Activated T-helper 1 cell treated with Interleukin-2 at 50 U/mL for 16 hours (primary cell): ENCODE measurements around the gene CDK18.
"Not testable (repeated sequence)": the region's sequence is repeated elsewhere in the genome, so short reads cannot be mapped to it uniquely, and the experiment has no call there.

Experiments used
- DNase-seq: peaks from one replicate; pipeline ENCODE4 v3.0.0-alpha.2; 2020; ENCODE audit warnings: low read depth

CDK18 gene

DNA sequence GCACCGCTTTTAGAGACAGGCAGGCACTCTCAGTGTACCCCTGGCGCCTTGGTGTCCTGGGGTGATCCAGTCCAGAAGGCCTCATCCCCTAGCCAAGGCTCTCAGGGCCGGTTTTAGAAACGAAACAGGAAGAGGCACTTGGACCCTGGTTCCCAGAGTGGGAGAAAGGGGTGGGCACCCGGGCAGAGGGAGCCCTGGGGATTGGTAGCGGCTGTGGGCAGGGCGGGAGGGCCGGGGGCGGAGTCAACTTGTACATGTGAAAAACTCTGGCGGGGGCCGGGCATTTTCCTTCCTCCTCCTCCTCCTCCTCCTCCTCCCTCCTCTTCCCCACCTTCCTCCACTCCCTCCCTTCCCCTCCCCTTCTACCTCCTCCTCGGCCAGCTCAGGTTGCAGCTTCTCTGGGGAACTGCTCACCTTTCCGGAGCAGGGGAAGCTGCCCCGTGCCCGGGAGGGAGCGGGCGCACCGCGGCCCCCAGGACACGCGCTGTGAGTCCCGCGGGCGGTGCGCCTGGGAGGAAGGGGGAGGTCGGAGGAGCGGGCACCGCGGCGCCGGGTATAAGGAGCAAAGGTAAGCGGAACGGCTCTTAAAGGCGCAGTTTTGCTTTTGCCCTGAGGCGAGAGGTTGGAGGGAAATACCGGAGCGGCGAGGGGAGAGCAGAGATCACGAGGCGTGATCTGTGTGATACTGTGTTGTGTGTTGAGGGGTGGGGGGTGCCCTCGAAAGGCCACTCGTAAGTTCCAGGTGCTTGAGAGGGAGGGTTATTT, at the start of gene CDK18:
Gene CDK18, plus strand, starts transcription at position 359 of the 765 bp plus-strand sequence. CDS start 18,499 bp downstream, outside the sequence.
- DNase-seq = no peak

DNA sequence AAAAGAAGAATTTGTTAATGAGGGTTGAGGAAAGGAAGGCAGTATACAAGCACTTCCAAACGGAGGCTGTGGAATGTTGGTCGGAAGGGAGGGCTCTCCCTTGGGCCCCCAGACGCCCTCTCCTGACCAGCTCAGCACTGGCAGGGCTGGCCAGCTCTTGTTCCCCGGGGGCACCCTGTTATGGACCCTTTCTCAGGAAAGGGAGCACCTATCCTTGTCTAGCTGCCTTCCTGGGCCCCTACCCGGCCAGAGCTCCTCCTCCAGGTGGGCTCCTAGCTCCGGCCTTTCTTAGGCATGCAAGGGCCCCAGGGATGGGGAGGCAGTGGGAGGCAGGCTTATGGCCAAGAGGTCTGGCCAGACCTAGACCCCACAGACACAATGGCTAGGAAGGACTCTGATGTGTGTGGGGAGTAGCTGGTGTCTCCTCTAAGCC, 49.5 kb upstream of the CDK18 start:
- no peak for DNase-seq

DNA sequence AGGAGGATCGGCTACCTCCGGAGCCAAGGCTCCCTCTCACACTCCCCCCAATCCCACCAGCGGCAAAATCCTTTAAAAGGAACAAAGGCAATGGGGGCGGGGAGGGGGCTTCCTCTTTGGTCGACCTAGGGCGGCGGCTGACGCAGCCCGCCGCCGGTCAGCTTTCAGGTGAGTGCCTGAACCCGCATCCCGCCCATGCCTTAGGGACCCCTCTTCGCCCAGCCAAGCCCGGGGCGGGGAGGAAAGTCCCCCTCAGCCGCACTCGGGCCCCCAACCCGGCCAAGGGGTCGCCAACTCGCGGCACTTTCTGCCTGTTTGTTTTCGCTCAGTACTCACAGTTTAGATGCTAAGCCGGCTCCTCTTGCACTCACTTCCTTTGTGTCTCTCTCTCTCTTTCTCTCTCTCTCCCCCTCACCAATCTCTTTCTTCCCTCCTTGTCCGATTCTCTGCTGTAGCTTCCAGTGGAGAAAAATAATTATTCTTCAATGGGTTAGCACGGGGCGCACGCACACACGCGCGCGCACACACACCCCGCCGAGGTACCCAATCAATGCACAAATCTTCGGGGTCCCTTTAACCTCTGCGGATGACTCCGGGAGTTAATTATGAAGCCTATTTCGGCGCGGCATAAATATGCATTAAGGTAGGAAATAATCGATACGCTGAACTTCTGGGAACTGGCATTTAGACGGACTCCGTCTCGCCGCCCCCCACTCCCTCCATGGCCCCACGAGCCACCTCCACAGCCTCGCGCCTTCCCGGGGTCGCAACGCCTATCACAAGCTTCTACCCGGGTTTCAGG, 48.7 kb upstream of the CDK18 start, which contains the start of gene BLACAT1:
Gene BLACAT1, minus strand, starts transcription at position 465 of the 802 bp plus-strand sequence.
- no peak for DNase-seq

DNA sequence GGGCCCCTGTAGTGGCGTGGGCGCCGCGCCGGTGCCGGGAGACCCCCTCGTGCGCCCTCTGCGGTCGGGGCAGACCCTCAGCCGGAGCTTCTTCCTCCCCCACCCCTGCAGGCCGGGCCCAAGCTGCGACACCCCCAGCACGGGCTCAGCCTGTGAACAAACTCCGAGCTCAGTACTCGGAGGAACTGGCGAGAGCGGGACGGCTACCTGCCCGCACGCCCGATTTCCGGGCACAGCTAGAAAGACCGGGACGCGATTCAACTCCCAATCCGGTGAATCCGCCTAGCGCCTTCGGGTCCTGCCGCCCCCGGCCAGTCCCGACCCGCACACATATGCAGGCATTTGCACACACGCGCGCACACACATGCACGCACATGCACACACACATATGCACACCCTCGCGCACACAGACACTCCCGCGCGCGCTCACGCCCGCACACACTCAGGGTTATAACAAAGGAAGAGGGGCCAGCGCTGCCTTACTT, 48.0 kb upstream of the CDK18 start:
- no peak for DNase-seq

DNA sequence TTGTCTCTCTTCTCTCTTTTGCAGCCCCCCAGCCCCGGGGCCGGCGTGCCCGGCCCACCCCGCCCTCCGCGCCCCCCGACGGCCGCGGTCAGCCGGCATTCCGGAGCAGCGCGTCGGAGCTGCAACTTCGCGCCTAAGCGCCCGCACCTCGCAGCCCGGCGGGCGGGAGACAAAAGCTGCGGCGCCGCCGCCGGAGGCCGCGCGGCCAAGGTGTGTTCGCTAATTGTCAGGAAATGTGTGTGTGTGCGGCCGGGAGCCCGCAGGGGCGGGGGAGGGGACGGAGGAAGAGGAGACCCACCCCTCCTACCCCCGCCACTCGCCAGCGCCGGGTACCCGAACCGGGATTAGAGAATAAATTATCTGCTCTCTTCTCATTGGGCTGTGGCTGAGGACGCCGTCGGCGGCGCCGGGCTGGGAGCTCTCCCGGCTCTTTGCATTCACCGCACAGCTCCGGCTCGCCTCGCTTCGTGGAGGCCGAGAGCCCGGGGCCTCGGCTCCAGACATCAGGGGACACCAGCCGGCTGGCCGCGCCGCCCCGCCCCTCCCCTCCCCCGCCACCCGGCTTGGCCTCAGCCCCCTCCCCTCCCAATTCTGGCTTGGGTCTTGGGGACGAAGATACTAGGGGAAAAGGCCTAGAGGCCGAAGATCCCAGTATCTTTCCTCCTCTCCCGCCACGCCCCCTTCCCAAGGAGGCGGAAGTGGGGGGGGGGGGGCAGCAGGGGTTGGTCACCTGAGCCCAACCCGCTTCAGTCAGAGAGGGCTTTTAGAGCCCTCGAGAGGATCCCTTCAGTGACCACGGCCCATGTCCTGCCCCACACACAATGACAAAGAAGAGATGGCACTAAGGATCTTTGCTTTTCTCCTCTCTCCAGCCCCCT, 47.4 kb upstream of the CDK18 start:
- DNase-seq = no peak

DNA sequence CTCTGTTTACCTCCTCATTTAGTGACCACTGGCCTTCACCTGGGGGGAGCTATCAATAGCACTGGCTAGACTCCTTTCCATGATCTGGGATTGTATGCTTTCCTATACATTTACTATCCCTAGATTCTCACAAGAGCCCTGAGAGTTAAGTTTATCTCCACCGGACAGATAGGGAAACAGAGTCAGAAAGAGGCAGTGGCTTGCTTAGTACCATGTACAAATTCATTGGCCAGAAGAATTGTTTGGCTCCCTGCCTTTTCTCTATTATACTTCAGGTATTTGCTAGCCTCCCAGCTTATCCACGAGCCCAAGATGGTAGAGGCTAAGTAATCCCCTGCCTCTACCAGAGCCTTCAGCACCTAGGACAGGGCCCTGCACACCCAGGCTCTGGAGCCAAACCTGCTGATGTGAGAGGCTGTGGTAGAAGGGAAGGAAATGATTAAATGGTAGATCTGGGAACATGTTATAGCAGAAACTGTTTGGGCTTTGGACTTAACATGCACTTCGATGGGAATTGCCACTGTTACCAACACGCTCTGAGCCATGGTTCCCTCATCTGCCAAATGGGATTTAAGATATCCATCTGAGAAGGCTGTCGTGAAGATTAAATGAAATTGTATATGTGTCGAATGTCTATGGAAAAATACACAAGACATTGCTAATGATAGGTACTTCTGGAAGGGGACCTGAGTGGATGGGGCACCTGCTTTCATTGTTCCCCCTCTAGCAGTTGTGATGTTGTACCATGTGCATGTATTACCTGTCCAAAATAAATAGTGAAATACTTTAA, 45.5 kb upstream of the CDK18 start:
- DNase-seq = no peak

DNA sequence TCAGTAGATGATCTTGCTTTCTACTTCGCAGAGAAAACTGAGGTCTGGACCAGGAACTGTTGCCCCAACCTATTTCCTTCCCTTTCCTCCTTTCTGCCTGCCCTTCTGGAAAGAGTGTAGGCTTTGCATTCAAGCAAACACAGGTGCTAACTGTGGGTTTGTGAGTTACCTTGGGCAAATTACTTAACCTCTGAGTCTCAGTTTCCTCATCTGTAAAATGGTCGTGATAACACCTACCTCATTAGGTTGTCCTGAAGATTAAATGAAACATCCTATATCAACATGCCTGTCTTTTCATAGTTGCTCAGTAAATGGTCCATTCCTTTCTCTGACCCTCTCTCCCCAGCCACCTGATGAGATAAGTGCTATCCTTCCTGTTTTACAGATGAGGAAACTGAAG, 39.1 kb upstream of the CDK18 start:
- DNase-seq = no peak

DNA sequence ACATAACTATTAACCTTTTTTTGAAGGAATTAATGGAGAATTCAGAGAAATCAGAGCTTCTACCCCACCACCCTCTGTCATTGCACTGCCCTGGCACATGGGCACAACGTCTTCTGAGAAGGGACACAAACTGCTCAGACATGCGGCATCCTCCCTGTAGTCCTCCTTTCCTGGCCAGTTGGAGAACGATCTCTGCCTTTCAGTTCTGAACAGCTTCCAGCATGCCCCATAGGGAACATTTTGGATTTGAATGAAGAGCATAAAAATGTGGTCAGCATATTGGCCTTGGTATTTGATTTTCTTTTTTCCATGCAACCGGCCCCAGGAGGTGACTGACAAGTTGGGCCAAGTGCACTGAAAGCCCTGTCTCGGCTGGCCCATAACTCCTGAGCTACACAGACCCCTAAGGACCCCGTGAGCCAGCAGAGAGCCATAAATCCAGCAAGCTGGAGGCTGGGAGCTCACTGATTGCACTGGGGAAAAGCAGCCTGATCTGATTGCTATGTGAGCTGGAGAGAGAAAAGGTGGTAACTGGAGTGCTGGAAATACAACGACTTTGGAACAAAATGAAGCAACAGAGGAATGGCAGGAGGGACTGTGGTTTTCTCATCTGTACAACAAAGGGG, 37.8 kb upstream of the CDK18 start:
- DNase-seq = no peak

DNA sequence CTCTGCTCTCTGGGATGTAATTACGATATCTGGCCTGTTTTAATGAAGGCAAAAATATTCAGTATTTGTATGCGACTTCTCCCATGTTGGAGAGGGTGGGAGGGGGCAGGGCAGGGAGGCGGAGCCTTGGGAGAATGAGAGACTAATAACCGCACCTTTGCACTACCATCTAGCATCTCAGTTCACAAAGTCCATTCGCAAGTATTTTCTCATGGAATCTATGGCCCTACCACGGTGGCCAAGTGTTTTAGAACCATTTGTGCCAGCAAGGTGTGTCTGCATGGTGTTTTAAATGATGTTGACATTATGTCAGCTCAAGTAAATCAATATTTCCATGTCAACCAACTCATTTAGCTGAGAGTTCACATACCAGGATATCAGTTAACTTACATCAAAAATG, 34.3 kb upstream of the CDK18 start:
- DNase-seq = no peak

DNA sequence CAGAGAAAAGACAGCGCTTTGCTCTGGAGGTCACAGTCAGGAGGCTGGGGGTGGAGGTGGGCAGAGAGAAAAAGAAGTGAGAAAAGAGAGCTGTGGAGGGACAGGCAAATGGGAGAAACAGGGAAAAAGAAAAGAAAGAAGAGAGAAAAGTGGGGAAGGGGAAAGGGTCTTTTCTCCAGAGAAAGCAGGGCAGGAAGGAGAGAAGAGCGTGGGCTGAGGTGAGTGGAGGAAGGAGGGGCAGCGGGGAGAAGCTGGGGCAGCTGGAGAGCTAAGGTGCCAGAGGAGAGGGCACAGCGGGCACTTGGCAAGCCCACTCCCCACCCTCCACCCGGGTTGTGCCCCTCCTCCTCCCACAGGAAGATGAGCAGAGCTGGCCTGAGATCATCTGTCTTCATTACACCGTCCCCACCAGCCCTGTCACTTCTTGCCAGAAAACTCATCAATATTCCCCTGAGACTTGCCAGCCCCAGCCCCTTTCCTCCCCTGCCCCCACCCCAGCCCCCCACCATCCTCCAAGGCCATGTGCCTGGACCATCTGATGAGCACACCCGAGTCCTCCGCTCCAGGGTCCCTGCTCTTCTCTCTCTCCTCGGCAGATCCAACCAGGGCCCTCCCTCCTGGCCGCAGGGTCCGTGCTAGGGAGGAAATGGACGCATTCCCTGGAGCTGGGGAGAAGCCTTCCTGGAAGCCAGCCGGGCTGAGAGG, 31.6 kb upstream of the CDK18 start:
- DNase-seq = no peak

DNA sequence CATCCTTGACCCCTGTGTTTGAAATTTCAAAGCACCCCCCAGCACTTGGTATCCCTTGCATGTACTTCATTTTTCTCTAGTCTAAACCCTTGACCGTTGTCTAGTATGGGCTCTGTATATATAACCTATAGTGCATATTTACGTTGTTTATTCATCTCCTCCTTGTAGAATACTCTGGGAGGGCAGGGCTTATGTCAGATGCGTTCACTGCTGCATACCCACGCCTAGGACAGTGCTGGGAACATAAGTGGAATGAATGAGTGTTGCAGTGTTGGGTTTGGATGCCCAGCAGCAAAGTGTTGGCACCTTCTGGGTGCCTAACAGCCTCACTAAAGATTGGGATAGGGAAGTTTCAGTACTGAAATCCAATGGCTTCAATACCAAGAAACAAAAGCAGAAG, 31.0 kb upstream of the CDK18 start:
- DNase-seq = no peak

DNA sequence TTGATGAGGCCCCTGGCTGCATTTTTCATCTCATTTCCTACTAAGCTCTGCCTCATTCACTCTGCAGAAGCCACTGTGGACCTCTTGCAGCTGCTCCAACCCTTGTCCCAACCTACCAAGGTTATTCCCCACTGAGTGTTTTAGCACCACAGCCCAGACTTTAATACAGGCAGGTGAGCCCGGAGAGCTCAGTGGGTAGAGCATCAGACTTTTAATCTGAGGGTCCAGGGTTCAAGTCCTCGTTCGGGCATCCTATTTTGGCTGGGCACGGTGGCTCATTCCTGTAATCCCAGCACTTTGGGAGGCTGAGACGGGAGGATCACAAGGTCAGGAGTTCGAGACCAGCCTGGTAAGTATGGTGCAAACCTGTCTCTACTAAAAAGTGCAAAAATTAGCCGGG, 30.5 kb upstream of the CDK18 start:
- DNase-seq = no peak

DNA sequence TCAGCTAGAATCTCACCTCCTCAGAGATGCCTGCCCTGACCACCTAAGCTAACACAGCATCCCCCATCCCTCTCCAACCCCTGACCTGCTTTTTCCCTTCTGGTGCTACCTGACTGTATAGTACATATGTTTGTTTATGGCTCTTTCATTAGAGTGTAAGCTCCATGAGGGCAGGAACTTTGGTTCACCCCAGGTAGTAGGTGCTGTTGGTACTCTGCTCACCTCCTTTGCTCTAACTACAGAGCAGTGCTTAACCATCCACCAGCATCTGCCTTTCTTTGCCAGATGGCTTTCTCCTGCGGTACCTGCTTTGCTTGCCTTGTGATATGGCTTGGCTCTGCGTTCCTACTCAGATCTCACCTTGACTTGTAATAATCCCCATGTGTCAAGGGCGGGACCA, 29.9 kb upstream of the CDK18 start:
- DNase-seq = no peak

DNA sequence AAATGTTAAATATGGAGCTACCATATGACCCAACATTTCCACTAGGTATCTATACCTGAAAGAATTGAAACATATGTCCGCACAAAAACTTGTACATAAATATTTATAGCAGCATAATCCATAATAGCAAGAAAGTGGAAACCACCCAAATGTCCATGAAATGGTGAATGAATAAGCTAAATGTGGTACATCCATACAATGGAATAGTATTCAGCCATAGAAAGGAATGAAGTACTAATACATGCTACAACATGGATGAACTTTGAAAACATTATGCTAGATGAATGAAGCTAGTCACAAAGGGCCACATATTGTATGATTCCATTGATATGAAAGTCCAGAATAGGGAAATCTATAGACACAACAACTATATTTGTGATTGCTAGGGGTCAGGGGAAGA, 28.6 kb upstream of the CDK18 start:
- DNase-seq = no peak

DNA sequence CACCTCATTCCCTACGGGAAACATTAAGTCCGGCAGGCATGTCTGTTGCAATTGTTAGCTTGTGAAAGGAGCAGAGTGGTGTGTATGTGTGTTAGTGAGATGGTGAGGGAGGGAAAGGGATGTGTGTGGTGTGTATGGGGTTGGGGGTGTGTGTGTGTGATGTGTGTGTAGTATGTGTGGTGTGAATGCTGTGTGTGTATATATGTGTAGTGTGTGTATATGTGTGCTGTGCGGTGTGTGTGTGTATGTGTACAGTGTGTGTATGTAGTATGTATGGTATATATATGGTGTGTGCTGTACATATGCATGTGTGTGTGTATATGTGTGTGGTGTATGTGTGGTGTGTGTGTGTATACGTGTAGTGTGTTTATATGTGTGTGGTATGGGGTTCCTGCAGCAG, 27.8 kb upstream of the CDK18 start:
- DNase-seq = no peak

DNA sequence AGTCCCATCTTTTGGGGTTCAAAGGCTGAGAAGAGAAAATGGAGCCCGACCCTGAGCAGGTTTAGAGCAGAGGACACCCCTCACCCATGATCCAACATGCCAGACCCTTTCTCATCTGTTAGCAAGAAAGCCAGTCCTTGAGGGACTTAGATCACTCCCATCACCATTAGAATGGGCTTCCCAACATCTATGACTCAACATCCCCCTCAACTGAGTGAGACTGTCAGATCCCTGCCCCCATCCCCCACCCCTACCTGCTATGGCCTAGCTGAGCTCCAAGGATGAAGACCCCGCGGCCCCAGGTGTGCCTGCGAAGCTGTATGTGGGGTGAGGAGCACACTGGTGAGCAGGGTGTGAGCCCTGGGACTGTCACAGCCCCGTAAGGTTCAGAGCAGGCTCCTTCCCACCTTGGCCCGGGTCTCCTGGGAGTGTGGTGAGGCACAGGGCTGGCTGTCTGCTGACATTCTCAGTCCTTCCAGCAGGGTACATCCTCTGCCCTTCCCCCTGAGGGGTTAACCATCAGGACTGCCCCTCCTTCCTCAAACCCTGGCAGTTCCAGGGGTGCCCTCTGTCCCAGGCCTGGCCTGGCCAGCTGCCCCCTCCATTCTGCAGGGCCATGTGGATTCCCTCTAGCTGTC, 27.2 kb upstream of the CDK18 start:
- no peak for DNase-seq

DNA sequence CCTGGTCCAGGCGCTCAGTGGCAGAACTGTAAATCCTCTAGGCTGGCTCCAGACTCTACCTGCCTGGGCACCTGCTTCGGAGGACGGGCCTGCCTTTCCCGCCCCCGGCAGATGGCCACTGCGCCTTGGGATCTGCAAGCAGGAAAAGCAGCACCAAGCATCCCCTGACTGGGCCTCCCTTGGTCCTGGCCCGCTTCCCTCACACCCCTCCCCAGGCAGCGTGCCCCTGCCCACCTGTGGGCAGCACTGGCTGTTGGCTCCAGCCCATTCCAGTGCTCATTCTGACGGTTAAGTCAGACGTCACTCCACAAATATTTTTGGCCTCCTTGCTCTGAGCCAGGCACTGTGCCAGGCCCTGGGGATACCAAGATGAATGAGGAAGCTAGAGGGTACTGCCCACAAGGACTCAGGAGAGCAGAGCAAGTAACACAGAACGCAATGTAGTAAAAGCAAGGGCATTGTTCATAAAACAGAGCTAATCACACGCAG, 26.7 kb upstream of the CDK18 start:
- DNase-seq = no peak

DNA sequence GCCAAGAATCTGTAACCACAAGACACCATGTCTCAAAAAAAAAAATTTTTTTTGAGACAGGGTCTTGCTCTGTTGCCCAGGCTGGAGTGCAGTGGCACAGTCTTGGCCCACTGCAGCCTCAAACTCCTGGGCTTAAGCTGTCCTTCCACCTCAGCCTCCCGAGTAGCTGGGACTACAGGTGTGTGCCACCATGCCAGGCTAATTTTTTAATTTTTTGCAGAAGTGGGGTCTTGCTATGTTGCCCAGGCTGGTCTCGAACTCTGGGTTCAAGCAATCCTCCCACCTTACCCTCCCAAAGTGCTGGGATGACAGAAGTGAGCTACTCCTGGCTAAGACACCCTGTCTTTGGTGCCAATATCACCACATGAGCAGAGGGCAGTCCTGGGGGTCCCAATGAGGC, 25.5 kb upstream of the CDK18 start:
- not testable (repeated sequence) for DNase-seq

DNA sequence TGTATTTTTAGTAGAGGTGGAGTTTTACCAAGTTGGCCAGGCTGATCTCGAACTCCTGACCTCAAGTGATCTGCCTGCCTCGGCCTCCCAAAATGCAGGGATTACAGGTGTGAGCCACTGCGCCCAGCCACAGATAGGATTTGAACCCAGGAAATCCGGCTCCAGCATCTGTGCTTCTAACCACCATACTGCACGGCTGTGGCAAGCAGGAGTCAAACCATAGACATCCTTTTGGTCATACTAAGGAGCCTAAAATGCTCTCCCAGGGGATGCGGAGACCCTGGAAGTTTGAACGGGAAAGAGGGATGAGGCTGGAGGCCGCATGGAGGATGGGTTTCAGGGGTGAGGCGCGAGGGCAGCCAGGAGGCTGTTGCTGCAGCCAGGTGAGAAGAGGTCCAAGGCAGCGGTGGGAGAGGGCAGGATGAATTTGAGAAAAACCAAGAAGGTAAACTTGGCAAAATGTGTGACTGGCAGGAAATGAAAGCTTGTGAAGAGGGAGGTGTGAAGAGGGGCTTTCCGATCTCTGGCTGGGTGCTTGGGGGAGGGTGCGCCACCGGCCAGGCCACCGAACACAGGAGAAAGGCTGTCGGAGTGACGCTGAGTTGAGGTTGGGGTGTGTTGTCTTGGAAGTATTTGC, 24.0 kb upstream of the CDK18 start:
- DNase-seq = peak; percentile 37
